ENCODE measurements around the gene RAB39A. TPM values are rescaled to one million over a fixed set of nuclear protein-coding genes. Genes with fewer than 3 reads are reported as not detected.
A peak's percentile ranks its signal among the peaks of the same experiment; 100 is the strongest.
"Not testable (repeated sequence)": the region's sequence is repeated elsewhere in the genome, so short reads cannot be mapped to it uniquely, and the experiment has no call there.

Gene RAB39A
- not detected for total RNA-seq

GRCh38 chr11:107928046-107928766 is at the start of gene RAB39A:
Gene RAB39A (plus strand): TSS chr11:107928448. CDS start chr11:107928569, 121 bp downstream.
- Histone ChIP-seq H3K27me3 (peaks cover 7% of the 10 kb centered on the region), H3K9me3 (no peaks in the 10 kb centered on the region), H3K4me3 (peak within 1 kb of the TSS; percentile 38 to 60), H3K27ac (no peak within 1 kb of the TSS), H3K4me1 (no peaks in the 10 kb centered on the region), H3K36me3 (no peaks in the 10 kb centered on the region)
- TF ChIP-seq CTCF (IDR thresholded peaks at IDR 0.05), result no peak
- DNase-seq (ENCODE audit: low spot score in 2 of 2), result peak; percentile 65 to 82
- intact Hi-C loops (cut with DNase I), result no loop called here

GRCh38 chr11:107881471-107881870 is 46.8 kb upstream of the RAB39A start:
- H3K27me3 ChIP-seq; H3K4me1 ChIP-seq; H3K36me3 ChIP-seq; DNase-seq (ENCODE audit: low spot score in 2 of 2); H3K9me3 ChIP-seq; H3K27ac ChIP-seq; H3K4me3 ChIP-seq; intact Hi-C loops (cut with DNase I): not testable (repeated sequence)

- intact Hi-C loops (cut with DNase I), result no loop called here
- H3K4me3 ChIP-seq, result no peak overlapping the region
- H3K36me3 ChIP-seq, result no peaks in the 10 kb centered on the region
- H3K27ac ChIP-seq, result no peak overlapping the region
- H3K9me3 ChIP-seq, result no peaks in the 10 kb centered on the region
- H3K27me3 ChIP-seq, result no peaks in the 10 kb centered on the region
- TF ChIP-seq CTCF (IDR thresholded peaks at IDR 0.05), result no peak
- H3K4me1 ChIP-seq, result no peaks in the 10 kb centered on the region
- DNase-seq (ENCODE audit: low spot score in 2 of 2), result no peak
Measured at GRCh38 chr11:107882095-107882820, 46.0 kb upstream of the RAB39A start.

GRCh38 chr11:107898270-107898669 is 30.0 kb upstream of the RAB39A start:
- peak; percentile 48 to 62 (median 58) for TF ChIP-seq CTCF (IDR thresholded peaks at IDR 0.05)
- no peaks in the 10 kb centered on the region for H3K4me1 ChIP-seq
- no peaks in the 10 kb centered on the region for H3K27me3 ChIP-seq
- no peaks in the 10 kb centered on the region for H3K9me3 ChIP-seq
- DNase-seq (ENCODE audit: low spot score in 2 of 2), result no peak
- H3K36me3 ChIP-seq, result no peaks in the 10 kb centered on the region
- intact Hi-C loops (cut with DNase I), result loop anchor here (5.0 kb wide), 2 partner anchors 321 to 336 kb away; no protein-coding TSS in a partner anchor
- H3K27ac ChIP-seq, result no peak overlapping the region
- no peak overlapping the region for H3K4me3 ChIP-seq

- H3K4me3 ChIP-seq, result no peak overlapping the region
- intact Hi-C loops (cut with DNase I), result no loop called here
- H3K27me3 ChIP-seq, result no peaks in the 10 kb centered on the region
- TF ChIP-seq CTCF (IDR thresholded peaks at IDR 0.05), result no peak
- no peaks in the 10 kb centered on the region for H3K4me1 ChIP-seq
- H3K9me3 ChIP-seq, result no peaks in the 10 kb centered on the region
- DNase-seq (ENCODE audit: low spot score in 2 of 2), result no peak
- H3K27ac ChIP-seq, result no peak overlapping the region
- no peaks in the 10 kb centered on the region for H3K36me3 ChIP-seq
Measured at GRCh38 chr11:107908211-107908610, 20.0 kb upstream of the RAB39A start.

- H3K27me3 ChIP-seq; H3K4me3 ChIP-seq; H3K36me3 ChIP-seq; H3K9me3 ChIP-seq; H3K4me1 ChIP-seq; DNase-seq (ENCODE audit: low spot score in 2 of 2); H3K27ac ChIP-seq; intact Hi-C loops (cut with DNase I): not testable (repeated sequence)
Measured at GRCh38 chr11:107912415-107912814, 15.8 kb upstream of the RAB39A start.
